Hepatocyte (in vitro differentiated cells): ENCODE measurements around the gene KDM6A.

Source experiments
- CTCF ChIP-seq: fragments of 200-600 bp; sonication (generic); IDR thresholded peaks from 2 replicates; pipeline ENCODE4 v1.5.1; 2016; ENCODE audit warnings: antibody characterized with exemption, mild to moderate bottlenecking; ENCODE audit not compliant: poor library complexity
- EZH2 ChIP-seq: fragments of 200-600 bp; sonication (generic); IDR thresholded peaks from 2 replicates; pipeline ENCODE4 v1.6.1; 2016; ENCODE audit warnings: antibody characterized with exemption, mild to moderate bottlenecking, borderline replicate concordance

- no peak for TF ChIP-seq CTCF
- no peak for TF ChIP-seq EZH2
Observed at GRCh38 chrX:45017946-45018345, 145.0 kb downstream of the KDM6A start.
